HG02885 (cell line): ENCODE measurements around the gene CNIH3.

Source experiments
- ATAC-seq: cut with Tn5 transposase; IDR thresholded peaks from one replicate; pipeline ENCODE4 v1.9.1; 2021; ENCODE audit warnings: mild to moderate bottlenecking; ENCODE audit not compliant: unreplicated experiment, poor library complexity

Gene CNIH3

GRCh38 chr1:224786533-224787250 is 170.6 kb downstream of the CNIH3 start:
- no peak for ATAC-seq

- no peak for ATAC-seq
Measured at GRCh38 chr1:224789311-224789710, 173.2 kb downstream of the CNIH3 start.
